Activated T-helper 2 cell treated with anti-CD3 and anti-CD28 coated beads, Interferon-gamma antibody, Interleukin-2, Interleukin-4, amounts not matched to agents 10 μg/mL and 5 μg/mL and 100 μg/mL, durations not matched to agents 14 hours and 24 hours and 36 hours (primary cell): ENCODE results near the gene IGFL3. TPM values are rescaled to one million over a fixed set of nuclear protein-coding genes. Genes with fewer than 3 reads are reported as not detected.
"Not testable (repeated sequence)": the region's sequence is repeated elsewhere in the genome, so short reads cannot be mapped to it uniquely, and the experiment has no call there.

Experiments
- DNase-seq: peaks from one replicate; pipeline ENCODE4 v3.0.0; 2021; ENCODE audit warnings: low spot score
- H3K27ac Mint-ChIP-seq: one replicate; pipeline ENCODE4 v1.8.0; 2021; ENCODE audit warnings: mixed read lengths
- H3K27me3 Mint-ChIP-seq: one replicate; pipeline ENCODE4 v1.8.0; 2021; ENCODE audit warnings: low read depth, mixed read lengths
- H3K36me3 Mint-ChIP-seq: one replicate; pipeline ENCODE4 v1.8.0; 2021; ENCODE audit warnings: low read depth, mixed read lengths
- H3K4me1 Mint-ChIP-seq: one replicate; pipeline ENCODE4 v1.8.0; 2021; ENCODE audit warnings: low read depth, mixed read lengths
- H3K4me3 Mint-ChIP-seq: one replicate; pipeline ENCODE4 v1.8.0; 2021; ENCODE audit warnings: low read depth, mild to moderate bottlenecking, moderate library complexity, mixed read lengths
- H3K9me3 Mint-ChIP-seq: one replicate; pipeline ENCODE4 v1.8.0; 2021; ENCODE audit warnings: mixed read lengths
- intact Hi-C: fragments of 100-400 bp; cut with micrococcal nuclease; formaldehyde crosslinking; loops from one replicate; pipeline ENCODE4 v1.15.1; 2023
- total RNA-seq: library from RNA; stranded (reverse); gene quantifications from 2 replicates; pipeline ENCODE4 v1.2.3, GENCODE V29; 2022

The IGFL3 gene
- total RNA-seq, 1 donor from 2014 or later = not detected

DNA sequence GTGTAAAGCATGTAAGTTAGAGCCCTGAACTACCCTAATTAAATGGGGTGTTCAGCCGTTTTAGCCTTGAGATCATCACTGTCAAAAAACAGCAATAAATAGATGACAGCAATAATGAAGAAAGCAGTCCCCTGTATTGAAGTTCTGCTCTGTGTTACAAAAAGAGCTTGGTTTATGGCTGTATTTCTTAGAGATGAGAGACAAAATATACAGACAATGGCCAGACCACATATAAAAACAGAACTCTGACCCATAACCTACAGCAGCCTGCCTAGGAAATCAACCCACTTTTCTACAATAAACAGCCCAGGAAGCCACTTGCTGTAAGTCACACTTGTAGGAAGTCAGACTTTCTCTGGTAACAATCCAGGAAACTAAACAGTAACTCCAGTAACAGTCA is 10.8 kb downstream of the IGFL3 start:
- no peak overlapping the region for H3K27ac Mint-ChIP-seq
- intact Hi-C loops = loop anchor here (2.0 kb wide), 1 partner anchor 71 kb away; no protein-coding TSS in a partner anchor
- peaks cover 24% of the 10 kb centered on the region for H3K4me1 Mint-ChIP-seq
- no peaks in the 10 kb centered on the region for H3K9me3 Mint-ChIP-seq
- no peak overlapping the region for H3K4me3 Mint-ChIP-seq
- DNase-seq = no peak
- H3K27me3 Mint-ChIP-seq = peaks cover 15% of the 10 kb centered on the region
- H3K36me3 Mint-ChIP-seq = no peaks in the 10 kb centered on the region

DNA sequence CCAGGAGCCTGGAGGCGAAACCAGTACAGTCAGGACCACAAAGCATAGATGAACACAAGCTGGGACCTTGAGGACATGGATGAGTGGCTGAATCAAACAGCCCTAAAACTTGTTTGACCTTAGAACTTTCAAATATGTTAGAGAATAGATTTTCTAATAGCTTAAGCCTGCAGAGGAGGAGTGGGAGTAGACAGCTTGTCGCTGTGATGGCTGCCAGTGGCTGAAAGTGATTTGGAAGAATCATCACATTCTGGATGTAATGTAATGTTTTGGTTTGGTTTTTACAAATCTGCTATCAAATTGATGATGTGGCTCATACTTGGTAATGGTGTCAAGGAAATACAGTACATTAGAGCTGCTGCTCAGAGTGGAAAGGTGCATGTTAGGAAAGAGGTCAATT is 12.0 kb downstream of the IGFL3 start:
- H3K27me3 Mint-ChIP-seq = peaks cover 15% of the 10 kb centered on the region
- H3K27ac Mint-ChIP-seq = no peak overlapping the region
- no peak overlapping the region for H3K4me3 Mint-ChIP-seq
- no peaks in the 10 kb centered on the region for H3K36me3 Mint-ChIP-seq
- peaks cover 24% of the 10 kb centered on the region for H3K4me1 Mint-ChIP-seq
- intact Hi-C loops = no loop called here
- H3K9me3 Mint-ChIP-seq = no peaks in the 10 kb centered on the region
- no peak for DNase-seq

DNA sequence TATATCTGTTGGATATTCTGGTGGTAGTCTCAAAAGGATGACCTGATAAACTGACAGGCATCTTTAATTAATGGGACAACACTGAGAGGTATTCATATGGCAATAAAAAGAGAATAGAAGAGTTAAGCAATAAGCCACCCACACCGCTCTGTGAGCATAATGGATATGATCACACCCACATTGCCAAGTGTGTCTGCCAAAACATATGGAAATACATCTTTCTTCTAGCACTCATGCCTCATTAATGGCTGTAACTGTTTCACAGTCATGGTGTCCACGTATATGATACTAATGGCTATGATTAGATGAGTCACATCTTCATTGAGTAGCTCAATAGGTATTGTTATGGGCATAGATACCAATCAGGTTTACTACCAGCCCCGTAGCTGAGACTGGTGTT is 13.1 kb downstream of the IGFL3 start:
- Mint-ChIP-seq H3K4me3 (no peak overlapping the region), H3K4me1 (peaks cover 24% of the 10 kb centered on the region), H3K9me3 (no peaks in the 10 kb centered on the region), H3K36me3 (no peaks in the 10 kb centered on the region), H3K27me3 (peaks cover 15% of the 10 kb centered on the region), H3K27ac (no peak overlapping the region)
- no peak for DNase-seq
- intact Hi-C loops = no loop called here

DNA sequence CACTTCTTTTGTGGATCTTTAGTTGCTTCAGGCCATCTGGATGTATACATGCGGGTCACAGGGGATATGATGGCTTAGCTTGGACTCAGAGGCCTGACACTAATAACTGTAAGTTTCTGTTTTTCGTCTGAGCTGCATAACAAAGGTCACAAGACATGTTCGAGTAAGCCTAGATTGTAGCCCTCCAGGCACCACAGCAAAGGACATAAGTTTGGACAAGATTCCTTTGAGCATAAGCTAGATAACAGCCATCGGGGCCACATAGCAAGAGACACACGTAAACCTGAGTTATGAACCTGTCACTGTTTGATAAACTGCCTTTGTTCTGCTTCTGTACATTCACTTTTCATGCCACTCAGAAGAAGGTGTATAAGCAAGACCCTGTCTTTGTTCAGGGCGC is 14.6 kb downstream of the IGFL3 start:
- intact Hi-C loops = no loop called here
- H3K27me3 Mint-ChIP-seq = peaks cover 15% of the 10 kb centered on the region
- DNase-seq = no peak
- no peaks in the 10 kb centered on the region for H3K9me3 Mint-ChIP-seq
- peaks cover 14% of the 10 kb centered on the region for H3K4me1 Mint-ChIP-seq
- no peak overlapping the region for H3K4me3 Mint-ChIP-seq
- H3K36me3 Mint-ChIP-seq = no peaks in the 10 kb centered on the region
- no peak overlapping the region for H3K27ac Mint-ChIP-seq

DNA sequence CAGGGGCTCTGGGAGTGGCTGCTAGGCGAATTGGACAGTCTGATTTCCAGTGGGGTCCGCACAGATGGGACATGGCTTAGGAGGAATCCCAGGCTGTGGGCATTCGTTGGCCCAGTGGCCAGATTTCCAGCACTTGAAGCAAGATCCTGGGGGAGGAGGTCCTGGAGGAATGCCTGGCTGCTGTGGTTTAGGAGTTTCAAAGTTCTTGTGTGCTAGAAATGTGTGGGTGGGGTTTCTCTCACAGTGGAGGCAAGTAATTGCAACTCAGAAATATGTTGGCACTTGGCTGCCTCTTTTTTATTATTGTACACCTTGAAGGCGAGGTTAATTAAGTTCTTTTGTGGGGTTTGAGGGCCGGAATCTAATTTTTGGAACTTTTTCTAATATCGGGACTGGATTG is 17.1 kb downstream of the IGFL3 start:
- Mint-ChIP-seq H3K4me1 (peaks cover under 1% of the 10 kb centered on the region), H3K36me3 (no peaks in the 10 kb centered on the region), H3K9me3 (no peaks in the 10 kb centered on the region), H3K27ac (no peak overlapping the region), H3K27me3 (peaks cover 2% of the 10 kb centered on the region), H3K4me3 (no peak overlapping the region)
- no peak for DNase-seq
- intact Hi-C loops = no loop called here

DNA sequence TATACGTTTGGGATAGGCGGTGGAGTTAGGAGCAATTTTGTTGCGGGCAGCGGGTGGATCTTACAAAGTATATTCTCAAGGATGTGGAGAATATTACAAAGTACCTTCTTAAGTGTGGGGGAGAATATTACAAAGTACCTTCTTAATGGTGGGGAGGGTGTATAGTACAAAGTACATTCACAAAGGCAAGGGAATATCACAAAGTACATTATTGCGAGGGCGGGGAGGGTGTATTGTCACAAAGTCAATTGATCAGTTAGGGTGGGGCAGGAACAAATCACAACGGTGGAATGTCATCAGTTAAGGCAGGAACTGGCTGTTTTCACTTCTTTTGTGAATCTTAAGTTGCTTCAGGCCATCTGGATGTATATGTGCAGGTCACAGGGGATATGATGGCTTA is 22.2 kb downstream of the IGFL3 start:
- intact Hi-C loops, H3K4me1 Mint-ChIP-seq, DNase-seq, H3K27ac Mint-ChIP-seq, H3K4me3 Mint-ChIP-seq, H3K36me3 Mint-ChIP-seq: not testable (repeated sequence)
- Mint-ChIP-seq H3K27me3 (peaks cover 14% of the 10 kb centered on the region), H3K9me3 (peaks cover 10% of the 10 kb centered on the region)

DNA sequence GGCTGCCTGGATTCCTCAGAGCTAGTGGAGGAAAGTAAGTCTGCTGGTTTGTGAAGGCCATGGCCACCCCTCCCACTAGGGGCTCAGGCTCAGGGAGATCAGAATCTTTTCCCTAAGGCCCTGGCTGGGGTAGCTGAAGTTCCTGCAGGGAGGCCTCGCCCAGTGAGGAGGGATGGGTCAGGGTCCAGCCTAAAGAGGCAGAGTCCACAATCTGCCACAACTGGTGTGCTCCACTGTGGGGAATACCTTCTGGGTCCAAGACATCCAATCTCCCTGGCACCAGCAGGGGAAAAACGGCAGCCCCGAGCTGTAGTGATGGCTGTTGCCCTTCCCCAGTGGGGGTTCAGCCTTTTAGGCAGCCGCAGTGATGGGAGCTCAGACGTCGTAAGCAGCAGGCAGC is 23.2 kb downstream of the IGFL3 start:
- Mint-ChIP-seq H3K4me3 (no peak overlapping the region), H3K4me1 (no peaks in the 10 kb centered on the region), H3K27ac (no peak overlapping the region), H3K27me3 (peaks cover 15% of the 10 kb centered on the region), H3K9me3 (peaks cover 16% of the 10 kb centered on the region), H3K36me3 (no peaks in the 10 kb centered on the region)
- no peak for DNase-seq
- intact Hi-C loops = no loop called here

DNA sequence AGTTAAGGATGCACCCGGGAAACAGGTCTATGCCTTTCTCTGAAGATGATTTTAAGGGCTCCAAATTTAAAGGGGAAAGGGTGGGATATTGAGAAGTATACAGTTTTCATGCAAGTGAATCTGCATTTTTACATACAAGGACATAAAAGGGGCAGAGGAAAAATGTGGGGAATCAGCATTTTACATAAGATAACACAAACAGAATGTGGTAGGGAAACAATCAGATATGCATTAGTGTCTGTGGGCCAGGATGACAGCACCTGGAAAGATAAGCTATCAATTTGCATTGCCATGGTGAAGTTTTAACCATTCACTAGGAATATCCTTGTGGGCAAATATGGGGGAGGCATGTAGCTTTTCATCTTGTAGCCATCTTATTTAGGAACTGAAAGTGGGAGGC is 24.1 kb downstream of the IGFL3 start:
- peaks cover 23% of the 10 kb centered on the region for H3K27me3 Mint-ChIP-seq
- H3K4me1 Mint-ChIP-seq = no peaks in the 10 kb centered on the region
- intact Hi-C loops = no loop called here
- no peak overlapping the region for H3K27ac Mint-ChIP-seq
- H3K9me3 Mint-ChIP-seq = peaks cover 16% of the 10 kb centered on the region
- H3K36me3 Mint-ChIP-seq = no peaks in the 10 kb centered on the region
- no peak overlapping the region for H3K4me3 Mint-ChIP-seq
- no peak for DNase-seq

DNA sequence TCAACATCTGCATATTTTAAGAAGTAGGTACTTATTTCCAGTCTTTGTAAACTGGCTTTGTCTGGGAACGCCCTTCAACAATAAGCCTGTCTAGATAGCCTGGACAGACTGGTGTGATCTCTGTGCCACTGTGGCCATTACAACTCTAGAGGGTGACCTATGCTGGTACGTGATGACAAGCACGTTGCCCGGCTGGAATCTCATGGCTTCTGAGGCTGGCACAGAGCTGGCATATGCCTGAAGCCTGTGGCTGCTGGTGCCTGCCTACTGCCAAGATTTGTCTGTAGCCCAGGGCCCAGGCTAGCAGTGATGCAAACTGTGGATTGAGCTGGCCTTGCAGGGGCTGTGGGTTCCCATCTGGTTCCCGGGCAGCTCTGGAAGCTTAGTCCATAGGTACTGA is 34.0 kb downstream of the IGFL3 start:
- no peaks in the 10 kb centered on the region for H3K4me1 Mint-ChIP-seq
- H3K36me3 Mint-ChIP-seq = no peaks in the 10 kb centered on the region
- DNase-seq = no peak
- intact Hi-C loops = no loop called here
- no peak overlapping the region for H3K4me3 Mint-ChIP-seq
- peaks cover 34% of the 10 kb centered on the region for H3K27me3 Mint-ChIP-seq
- peaks cover 33% of the 10 kb centered on the region for H3K9me3 Mint-ChIP-seq
- H3K27ac Mint-ChIP-seq = no peak overlapping the region

DNA sequence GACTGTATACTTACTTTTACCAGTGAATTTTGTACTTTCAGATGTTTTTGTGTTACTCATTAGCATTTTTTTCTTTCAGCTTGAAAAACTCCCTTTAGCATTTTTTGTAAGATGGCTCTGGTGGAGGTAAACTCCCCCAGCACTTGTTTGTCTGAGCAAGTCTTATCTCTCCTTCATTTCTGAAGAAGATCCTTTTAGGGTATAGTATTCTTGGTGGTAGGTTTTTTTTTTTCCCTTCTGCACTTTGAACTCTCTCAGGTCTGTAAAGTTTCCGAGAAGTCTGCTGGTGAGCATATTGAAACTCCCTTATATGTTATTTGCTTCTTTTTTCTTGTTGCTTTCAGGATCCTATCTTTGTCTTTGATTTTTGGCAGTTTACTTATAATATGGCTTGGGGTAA is 35.1 kb downstream of the IGFL3 start:
- Mint-ChIP-seq H3K4me3 (no peak overlapping the region), H3K9me3 (peaks cover 37% of the 10 kb centered on the region), H3K27ac (no peak overlapping the region), H3K27me3 (peaks cover 32% of the 10 kb centered on the region), H3K36me3 (no peaks in the 10 kb centered on the region), H3K4me1 (no peaks in the 10 kb centered on the region)
- intact Hi-C loops = no loop called here
- no peak for DNase-seq

DNA sequence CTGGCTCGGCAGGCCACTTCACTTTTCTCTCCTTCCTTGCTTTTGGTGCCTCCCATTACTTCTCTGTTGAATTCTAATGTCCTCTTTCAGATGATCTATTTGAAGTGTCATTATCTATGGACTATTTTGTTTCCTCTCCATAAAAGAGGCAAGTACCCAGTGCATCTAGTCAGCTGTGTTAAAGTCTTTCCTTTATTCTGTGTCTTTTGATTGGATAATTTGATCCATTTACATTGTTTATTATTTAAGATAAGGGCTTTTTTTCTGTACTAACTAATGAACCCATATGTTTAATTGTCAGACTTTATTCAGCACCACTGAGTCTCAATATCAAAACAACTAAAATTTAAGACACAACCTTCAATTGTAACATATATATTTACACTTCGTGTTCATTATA is 36.4 kb downstream of the IGFL3 start:
- intact Hi-C loops = no loop called here
- no peak overlapping the region for H3K27ac Mint-ChIP-seq
- peaks cover 33% of the 10 kb centered on the region for H3K27me3 Mint-ChIP-seq
- H3K9me3 Mint-ChIP-seq = peaks cover 37% of the 10 kb centered on the region
- no peak for DNase-seq
- no peaks in the 10 kb centered on the region for H3K4me1 Mint-ChIP-seq
- H3K4me3 Mint-ChIP-seq = no peak overlapping the region
- no peaks in the 10 kb centered on the region for H3K36me3 Mint-ChIP-seq

DNA sequence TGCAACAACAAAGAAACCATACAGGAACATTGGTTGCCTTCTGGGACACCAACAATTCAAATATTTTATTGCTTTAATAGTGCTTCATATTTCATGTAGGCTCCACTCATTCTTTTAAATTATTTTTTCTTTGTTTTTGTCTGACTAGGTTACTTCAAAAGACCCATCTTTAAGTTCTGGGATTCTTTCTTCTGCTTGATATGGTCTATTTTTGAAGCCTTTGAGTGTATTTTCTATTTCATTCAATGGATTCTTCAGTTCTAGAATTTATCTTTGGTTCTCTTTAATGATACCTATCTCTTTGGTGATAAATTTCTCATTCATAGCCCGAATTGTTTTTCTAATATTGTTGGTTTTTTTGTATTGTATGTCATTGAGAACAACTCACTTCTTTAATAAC is 38.6 kb downstream of the IGFL3 start:
- peaks cover 47% of the 10 kb centered on the region for H3K27me3 Mint-ChIP-seq
- no peak for DNase-seq
- H3K4me1 Mint-ChIP-seq = no peaks in the 10 kb centered on the region
- no peaks in the 10 kb centered on the region for H3K36me3 Mint-ChIP-seq
- intact Hi-C loops = no loop called here
- H3K4me3 Mint-ChIP-seq = no peak overlapping the region
- peaks cover 37% of the 10 kb centered on the region for H3K9me3 Mint-ChIP-seq
- no peak overlapping the region for H3K27ac Mint-ChIP-seq

DNA sequence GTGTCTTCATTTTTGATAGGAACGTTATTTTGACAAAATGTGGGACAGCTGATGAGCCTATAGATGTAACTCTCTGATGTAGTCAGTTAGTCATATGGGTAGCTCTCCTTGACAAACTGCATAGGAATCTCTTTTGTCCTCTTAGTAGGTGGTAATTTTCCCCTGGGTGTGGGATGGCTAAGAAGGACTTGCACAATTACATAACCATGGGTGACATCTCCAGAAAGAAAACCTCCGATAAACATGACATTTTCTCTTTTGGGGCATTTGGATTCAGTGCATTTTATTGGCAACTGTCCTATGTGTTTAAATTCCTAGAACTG is 41.8 kb downstream of the IGFL3 start:
- Mint-ChIP-seq H3K27ac (no peak overlapping the region), H3K9me3 (peaks cover 24% of the 10 kb centered on the region), H3K4me3 (no peak overlapping the region), H3K27me3 (peaks cover 51% of the 10 kb centered on the region), H3K36me3 (no peaks in the 10 kb centered on the region), H3K4me1 (no peaks in the 10 kb centered on the region)
- intact Hi-C loops = loop anchor here (2.0 kb wide), 1 partner anchor 182 kb away; no protein-coding TSS in a partner anchor
- no peak for DNase-seq
